GM19468 (cell line): Measurements from ENCODE around the gene PIP5K1B.

ENCODE experiments used
- ATAC-seq: cut with Tn5 transposase; IDR thresholded peaks from one replicate; pipeline ENCODE4 v1.9.1; 2021; ENCODE audit warnings: mild to moderate bottlenecking, moderate library complexity, moderate number of reproducible peaks; ENCODE audit not compliant: unreplicated experiment; ENCODE audit errors: extremely low read depth

The PIP5K1B gene

DNA sequence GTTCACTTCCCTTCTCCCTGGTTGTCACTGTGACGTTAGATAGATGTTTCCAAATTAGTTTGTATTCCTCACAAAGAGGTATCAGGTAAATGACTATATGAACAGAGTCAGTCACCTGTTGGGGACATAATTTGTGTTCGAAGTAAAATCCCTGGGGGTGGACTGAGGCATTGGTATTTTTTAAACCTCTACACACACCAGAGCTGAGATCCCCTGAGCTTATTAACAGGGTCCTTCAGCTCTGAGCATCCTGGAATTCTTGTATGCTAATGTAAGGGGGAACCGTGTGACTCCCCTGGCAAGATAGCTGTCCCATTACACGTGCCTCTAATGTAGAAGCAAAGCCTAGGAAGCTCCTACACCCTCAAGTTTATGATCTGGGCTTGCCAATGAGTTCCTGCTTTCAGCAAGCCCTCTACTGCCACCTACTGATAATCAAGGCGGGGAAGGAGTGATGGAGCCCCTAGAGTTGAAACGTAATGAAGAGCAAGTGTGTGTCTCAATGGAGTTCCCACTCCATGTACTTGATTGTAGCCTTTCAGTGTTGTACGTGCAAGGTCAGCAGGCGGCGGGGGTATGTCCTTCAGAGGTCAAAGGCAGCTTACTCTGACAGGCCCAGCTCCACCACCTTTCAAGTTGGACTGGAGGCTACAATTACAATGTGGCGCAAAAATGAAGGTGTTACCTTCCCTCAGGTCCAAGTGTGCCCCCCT, 294.5 kb downstream of the PIP5K1B start:
- peak; percentile 90 for ATAC-seq

DNA sequence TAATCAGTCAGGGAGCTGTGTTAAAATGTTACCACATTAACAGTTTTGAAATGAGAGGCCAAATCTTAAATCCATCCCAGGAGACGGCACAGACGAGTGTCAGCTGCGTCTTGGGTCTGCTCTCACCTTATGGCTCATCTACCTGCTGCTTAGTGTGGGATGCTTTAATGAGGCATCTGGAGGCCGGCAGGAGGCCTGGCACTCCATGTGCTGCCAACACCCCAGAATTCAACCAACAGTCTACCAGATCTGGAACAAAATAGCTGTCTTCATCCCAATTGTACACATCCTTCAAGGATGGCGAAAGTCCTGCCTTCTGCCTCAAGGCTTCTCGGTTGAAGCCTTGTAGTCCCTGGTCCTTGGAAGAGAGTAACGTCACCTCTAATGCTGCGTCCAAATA, 296.9 kb downstream of the PIP5K1B start:
- no peak for ATAC-seq

DNA sequence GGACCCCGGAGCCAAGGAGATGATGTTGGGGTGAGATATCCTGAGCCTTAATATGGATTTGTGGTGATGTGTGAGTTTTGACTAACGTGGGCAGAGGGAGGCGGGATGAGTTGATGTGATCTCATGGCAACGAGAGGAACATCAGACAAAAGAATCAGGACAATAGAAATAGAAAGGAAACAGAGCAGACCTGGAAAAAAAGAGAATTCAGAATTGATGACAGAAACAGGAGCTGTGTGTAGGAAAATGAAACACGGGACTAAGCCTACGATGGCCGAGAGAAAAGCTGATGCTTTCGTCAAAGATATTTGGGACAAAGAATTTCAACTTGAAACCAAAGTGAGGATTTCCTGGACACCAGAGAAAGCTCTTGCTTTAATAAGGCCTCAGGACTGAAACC, 298.0 kb downstream of the PIP5K1B start:
- ATAC-seq = no peak

DNA sequence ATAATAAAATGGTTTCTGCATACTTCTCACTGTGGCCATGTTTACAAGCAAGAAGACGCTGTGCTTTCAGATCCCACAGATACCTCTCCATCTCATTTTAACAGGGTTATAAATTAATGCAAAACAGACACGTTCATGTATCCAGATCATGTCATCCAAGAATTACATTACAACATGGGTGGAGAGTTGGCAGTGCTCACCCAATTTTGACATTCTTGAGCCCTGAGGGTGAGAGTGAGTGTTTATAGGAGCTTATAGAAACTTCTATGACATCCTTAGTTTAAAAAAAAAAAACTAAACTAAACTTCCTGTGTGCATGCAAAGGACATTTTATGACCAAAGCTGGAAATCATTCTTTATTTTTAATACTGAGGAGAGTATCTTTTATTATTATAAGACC, 299.8 kb downstream of the PIP5K1B start:
- ATAC-seq = no peak

DNA sequence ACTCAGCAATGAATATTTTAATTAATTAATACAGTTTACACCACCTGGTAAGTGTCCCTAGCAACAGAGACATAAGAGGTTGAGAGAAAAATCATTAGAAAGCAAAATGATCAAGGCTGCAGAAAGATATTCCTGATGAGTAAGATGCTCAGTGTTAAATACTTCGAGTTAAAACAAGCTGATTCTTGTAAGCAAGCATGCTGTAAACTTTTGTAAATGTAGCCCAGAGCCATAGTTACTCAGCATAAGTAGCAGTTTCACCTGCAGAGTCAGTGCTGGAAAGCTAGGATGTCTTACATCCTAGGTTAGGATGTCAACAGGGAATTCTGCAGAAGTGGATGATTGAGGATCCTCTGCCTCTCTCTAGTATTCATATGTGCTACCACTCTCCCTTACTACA, 304.7 kb downstream of the PIP5K1B start:
- no peak for ATAC-seq

DNA sequence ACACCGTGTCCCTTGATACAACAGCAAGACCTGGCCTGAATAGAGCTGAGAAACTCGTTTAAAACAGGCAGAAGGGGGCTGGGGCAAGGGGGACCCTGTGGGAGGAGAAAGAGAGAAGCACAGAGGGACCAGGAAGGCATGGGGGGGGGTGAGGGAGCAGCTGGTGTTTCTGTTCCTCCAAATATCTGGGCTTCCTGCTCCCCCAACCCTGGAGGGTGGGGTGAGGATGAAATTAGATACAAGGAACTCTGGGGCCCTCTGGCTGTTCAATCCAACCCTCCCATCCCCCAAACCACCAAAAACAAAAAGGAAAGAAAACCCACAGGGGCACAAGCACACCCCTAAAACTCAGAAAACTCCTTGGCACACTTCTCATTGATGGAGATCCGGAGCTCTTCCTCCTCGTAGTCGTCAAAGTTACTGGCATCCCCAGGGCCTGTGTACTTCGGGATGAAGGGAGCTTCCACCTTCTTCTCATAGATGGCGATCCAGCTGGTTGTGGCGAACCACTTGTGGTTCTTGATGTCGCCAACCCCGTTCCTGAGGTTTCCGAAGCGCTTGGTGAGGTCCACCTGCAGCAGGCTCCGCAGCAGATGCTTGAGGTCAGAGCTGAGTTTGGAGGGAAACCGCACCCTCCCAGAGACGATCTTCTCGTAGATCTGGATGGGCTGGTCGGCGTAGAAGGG, 307.8 kb downstream of the PIP5K1B start:
- no peak for ATAC-seq

DNA sequence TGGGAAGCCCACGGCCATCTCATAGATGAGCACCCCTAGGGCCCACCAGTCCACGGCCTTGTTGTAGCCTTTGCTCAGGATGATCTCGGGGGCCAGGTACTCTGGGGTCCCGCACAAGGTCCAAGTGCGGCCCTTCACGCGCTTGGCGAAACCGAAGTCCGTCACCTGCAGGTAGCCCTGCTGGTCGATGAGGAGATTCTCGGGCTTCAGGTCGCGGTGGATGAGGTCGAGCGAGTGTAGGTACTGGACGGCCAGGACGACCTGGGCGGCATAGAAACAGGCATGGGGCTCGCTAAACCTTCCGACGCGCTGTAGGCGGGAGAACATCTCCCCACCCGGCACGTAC, 308.3 kb downstream of the PIP5K1B start:
- ATAC-seq = no peak

DNA sequence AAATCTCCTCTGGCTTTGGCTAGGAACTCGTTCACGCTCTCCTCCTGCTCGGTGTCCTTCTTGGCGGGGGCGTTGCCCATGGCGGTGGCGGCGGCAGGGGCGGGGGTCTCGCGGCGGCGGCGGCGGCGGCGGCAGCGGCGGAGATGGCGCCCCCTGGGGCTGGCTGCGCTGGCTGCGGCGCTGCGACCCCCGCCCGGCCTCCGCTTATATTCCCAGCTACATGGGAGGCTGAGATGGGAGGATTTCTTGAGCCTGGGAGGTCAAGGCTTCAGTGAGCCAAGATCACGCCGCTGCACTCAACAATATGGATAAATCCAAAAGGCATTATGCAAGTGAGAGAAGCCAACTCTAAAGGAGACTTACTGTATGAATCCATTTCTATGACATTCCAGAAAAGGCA, 309.0 kb downstream of the PIP5K1B start, which contains the start of gene PRKACG:
PRKACG (minus strand) TSS at position 101 of the 400 bp plus-strand sequence; CDS start at position 80, 21 bp downstream.
- ATAC-seq = no peak

DNA sequence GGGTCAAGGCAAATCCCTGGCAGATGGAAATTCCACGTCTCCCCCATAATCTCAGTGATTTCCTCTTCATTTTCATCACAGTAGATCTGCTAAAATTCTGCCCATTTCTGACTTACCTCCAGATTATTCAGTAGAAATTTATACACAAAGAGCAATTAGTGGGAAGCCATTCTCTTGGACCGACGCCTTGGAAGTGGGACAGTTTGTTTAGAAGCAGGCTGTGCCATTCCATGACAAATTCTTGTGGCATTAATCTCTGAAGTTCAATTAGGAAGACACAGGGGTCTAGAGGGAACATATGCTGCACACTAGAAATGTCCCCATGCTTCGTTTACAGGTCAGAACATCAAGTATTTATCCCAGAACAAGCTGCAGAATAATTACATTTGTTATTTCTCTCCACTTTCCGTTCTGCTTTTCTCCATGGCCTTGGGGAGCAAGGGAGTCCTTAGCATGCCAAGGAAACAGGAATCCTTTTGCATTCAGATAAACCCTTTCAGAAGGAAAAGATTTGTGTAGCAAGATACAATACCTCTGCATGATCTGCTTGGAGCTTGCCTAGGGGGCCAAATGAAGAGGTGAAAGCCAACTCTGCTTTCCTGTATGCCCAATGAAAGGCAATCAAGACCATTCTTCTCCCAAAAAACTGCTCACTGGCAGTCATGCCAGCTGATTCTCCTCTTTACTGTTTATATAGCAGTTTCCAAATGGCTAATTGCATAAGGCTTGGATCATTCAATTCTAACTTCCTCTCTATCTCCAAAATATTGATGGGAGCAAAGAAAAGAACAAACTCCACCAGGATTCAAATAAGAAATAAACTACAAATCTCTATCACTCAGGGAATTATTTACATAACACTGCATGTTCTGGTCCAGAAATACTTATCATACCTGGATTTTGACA, 311.4 kb downstream of the PIP5K1B start:
- no peak for ATAC-seq

DNA sequence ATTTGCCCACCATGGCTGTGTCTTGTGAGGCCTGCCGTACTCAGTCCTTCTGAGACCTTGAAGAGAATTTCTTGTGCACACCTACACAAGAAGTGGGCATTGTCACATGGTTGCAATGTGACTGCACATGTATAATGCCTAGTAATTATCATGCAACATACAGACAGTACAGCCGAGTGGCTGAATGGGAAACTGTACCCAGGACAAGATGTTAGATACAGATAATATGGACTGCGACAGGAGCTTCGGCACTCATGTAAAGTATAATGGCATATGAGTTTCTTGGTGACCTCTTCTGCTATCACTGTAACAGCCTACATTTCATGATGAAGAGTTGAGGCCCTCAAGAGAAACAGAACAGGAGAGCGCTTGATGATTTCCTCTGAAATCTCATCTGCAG, 313.7 kb downstream of the PIP5K1B start:
- no peak for ATAC-seq

DNA sequence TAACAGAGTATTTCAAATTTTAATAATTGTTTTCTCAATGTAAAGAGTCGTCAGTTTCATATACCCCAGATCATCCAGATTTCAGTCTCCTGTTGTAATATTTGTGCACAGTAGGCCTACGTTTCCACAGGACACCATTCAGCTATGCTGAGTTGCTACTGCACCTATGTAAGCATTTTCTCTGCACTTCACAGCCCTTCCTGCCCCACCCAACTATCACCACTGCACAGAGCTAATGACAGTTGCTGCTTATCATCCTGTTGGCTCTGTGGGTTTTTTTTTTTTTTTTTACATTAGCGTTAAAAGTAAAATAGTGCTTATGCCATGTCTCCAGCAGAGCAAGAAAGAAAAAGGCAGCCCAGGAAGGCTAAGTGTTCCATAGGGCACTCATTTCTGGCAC, 314.8 kb downstream of the PIP5K1B start:
- no peak for ATAC-seq

DNA sequence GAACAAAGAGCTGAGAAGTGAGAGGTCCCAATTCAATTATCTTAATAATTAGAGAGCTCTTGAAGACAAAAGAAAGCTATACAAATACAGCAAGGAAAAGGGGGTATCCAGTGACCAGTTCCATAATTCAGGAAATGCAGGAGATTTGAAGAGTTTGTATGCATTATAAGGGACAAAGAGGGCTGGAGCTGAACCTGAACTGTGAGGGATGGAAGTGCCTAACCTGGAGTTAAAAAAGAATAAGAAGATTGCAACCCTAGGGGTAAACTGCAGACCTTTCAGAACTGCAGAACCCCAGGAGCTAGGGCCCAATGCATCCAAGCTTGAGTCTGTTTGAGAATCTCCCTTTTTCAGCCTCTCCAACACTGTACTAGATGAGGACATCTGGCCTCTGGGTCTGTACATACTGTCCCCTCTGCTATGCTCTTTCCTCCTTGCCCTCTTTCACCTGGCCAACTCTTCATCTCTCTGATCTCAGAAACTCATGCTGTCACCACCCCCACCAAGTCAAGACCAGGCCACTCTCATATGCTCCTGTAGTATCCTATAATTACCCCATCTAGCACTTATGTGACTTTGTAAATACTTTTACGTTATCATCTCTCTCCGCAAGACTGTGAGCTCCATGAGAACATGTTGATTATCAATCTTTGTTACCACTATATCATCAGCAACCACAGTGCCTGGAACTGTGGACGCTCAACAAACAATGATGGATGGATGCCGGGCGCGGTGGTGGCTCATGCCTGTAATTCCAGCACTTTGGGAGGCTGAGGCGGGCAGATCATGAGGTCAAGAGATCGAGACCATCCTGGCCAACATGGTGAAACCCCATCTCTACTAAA, 315.5 kb downstream of the PIP5K1B start:
- no peak for ATAC-seq

DNA sequence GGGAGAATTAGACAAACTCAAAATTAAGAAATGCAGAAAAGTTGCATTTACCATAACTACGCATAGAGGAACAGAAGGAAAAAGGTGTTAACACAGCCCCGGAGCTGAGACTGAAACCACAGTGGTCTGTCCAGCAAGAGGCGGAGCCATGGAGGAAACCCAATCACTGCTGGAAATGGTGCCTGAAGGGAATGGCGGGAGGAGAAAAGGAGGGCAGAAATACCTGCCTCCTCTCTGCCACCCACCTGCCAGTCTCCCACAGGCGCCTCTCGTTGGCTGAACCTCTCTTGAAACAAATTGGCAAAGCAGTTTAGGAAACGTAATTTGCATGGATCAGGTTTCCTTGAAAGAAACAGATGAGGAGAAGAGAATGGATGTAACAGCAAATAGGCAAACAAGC, 318.6 kb downstream of the PIP5K1B start:
- ATAC-seq = no peak

DNA sequence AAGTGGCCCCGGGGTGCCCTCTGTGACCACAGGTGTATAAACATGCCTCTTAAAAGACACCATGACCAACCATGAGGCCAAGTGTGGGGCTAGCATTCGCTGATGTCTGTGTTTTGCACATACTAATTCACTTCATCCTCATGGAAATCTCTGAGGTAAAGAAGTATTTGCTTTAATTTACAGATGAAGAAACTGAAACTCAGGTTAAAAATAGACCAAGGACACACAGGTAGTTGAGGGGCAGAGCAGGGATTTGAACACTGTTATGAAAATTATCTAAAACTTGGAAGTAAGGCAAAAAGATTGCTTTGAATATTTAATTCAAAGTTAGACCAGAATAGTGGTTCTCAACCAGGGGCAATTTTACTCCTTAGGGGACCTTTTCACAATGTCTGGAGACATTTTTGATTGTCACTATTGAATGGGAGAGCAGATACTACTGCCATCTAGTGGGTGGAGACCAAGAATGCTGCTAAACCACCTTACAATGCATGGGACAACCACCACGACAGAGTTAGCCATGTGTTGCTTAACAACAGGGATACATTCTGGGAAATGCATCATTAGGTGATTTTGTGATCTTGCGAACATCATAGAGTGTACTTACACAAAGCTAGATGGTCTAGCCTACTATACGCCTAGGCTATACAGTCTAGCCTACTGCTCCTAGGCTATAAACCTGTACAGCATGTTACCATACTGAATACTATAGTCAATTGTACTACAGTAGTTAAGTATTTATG, 322.5 kb downstream of the PIP5K1B start:
- ATAC-seq = peak; percentile 59

DNA sequence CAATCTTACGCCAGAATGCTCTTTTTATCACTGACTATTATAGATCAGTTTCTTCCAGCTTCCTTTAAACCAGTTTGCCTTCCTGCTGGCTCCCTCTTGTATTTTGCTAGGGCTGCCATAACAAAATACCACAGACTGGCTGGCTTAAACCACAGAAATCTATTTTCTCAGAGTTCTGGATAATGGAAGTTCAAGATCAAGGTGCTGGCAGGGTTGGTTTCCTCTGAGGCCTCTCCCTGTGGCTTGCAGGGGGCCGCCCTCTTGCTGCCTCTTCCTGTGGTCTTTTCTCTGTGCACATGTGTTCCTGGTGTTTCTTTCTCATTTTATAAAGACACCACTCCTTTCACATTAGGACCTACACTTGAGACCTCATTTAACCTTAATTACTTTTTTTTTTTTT, 323.7 kb downstream of the PIP5K1B start:
- ATAC-seq = no peak

DNA sequence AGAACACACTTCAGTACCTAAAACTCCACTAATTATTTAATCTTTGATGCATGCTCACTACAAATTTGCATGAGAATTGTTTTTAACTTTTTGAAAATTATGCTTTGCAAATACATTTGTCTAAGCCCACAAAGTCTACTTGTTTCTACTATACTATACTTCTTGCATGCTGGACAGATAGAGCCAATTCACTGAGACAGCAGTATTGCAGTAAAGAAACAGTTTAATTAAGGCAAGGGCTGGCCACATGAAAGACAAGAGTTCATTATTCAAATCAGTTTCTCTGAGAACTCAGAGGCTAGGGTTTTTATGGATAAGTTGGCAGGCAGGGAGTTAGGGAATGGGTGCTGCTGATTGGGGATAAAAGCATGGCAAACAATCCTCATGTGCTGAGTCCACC, 324.5 kb downstream of the PIP5K1B start:
- no peak for ATAC-seq

DNA sequence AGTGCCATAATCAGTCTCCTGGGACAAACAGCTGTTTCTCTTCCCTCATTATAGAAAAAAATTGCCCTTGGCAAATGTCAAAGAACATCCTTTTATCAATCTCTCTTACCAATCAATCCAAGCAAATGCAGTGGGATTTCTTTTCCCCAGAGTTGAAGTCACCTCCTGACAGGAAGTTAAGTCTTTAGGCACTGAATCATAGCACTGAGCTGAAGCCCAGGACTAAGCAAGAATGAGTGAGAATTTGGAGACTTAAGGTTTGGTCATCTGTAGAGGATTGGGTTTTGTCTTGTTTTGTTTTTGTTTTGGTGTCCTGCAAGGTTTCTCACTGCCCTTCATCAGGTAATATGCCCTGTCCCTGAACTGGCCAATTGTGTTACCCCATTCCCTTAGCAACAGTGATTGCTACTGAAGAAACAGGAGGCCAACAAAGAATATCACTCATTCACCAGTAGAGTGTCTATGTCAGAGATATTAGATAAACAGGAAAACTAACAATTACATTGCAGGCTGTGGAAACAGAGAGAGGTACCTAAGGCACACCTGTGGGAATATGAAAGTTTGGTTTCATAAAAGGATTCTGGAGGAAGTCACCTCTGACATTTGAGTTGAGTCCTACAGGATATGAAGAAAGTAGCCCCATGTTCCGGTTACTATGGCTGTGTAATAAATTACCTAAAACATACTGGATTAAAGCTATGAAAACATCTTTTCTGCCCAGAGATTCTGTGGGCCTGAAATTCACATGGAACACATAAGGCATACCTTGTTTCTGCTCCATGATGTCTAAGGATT, 326.0 kb downstream of the PIP5K1B start:
- no peak for ATAC-seq

DNA sequence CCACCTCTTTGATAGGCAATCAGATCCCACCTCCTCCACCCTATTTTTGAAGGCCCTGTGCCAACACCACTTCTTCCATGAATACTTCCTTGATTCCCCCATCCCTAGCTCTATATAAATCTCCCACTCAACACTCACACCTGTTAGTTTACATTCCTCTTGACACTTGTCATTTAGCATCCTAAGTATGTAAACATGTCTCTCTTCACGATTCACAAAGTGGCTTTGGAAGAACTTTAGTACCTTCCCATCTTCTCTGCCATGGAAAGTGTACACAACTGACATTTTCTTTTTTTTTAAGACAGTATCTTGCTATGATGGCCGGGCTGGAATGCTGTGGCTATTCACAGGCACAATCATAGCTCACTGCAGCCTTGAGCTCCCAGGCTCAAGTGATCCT, 329.0 kb downstream of the PIP5K1B start:
- no peak for ATAC-seq
